ENCODE results near the gene LPCAT1. TPM values are rescaled to one million over a fixed set of nuclear protein-coding genes. Genes with fewer than 3 reads are reported as not detected.

Gene LPCAT1
- total RNA-seq, 1 experiment from 2014 or later = 75.0 TPM

DNA sequence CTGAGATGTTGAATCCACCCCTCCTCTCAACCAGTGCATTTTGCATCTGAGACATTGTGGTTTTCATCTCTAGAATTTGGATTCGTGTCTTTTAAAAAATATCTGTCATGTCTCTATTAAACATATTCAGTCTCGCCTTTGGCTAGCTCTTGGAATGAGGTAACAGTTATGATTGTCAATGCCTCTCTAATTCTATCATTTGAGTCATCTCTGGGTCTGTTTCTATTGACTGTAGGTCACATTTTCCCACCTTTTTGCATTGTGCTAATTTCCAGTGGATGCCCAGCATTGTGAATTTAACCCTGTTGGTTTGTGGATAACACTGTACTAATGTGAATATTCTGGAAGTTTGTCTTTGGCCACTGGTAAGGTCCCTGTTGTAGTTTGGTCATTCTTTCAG is 70.1 kb downstream of the LPCAT1 start:
- ATAC-seq (no peak), DNase-seq (ENCODE audit: low read depth, low spot score) (no peak)
- POLR2A ChIA-PET = no interaction called here
- Histone ChIP-seq H3K4me3 (replicated peaks in 1 of 2; ENCODE audit: low read depth in 1 of 2, low read length in 2 of 2) (no peak overlapping the region), H3K9me2 (ENCODE audit: insufficient read depth) (no peaks in the 10 kb centered on the region), H3K27me3 (ENCODE audit: insufficient read depth, low read length) (no peaks in the 10 kb centered on the region), H3K4me1 (ENCODE audit: control insufficient read depth in 1 of 2, insufficient read depth in 2 of 2, low read length in 2 of 2) (no peaks in the 10 kb centered on the region), H3K27ac (ENCODE audit: low read depth, low read length) (no peak overlapping the region), H4K20me1 (ENCODE audit: insufficient read depth) (no peaks in the 10 kb centered on the region), H3K36me3 (ENCODE audit: control insufficient read depth in 1 of 2, insufficient read depth in 2 of 2, low read length in 2 of 2) (no peaks in the 10 kb centered on the region), H2AFZ (ENCODE audit: low read depth, low read length, poor library complexity, severe bottlenecking) (no peak overlapping the region), H3K9me3 (ENCODE audit: control insufficient read depth in 1 of 2, insufficient read depth in 1 of 2, low read depth in 1 of 2, low read length in 2 of 2) (peaks cover 44 to 45% of the 10 kb centered on the region in 2 experiments; a peak in 3 of 4 replicates), H3K79me2 (ENCODE audit: insufficient read depth, low read length) (no peaks in the 10 kb centered on the region), H3K4me2 (ENCODE audit: low read length) (no peak overlapping the region), H3K9ac (ENCODE audit: low read length) (no peak overlapping the region)
- TF ChIP-seq, protein P1, sequence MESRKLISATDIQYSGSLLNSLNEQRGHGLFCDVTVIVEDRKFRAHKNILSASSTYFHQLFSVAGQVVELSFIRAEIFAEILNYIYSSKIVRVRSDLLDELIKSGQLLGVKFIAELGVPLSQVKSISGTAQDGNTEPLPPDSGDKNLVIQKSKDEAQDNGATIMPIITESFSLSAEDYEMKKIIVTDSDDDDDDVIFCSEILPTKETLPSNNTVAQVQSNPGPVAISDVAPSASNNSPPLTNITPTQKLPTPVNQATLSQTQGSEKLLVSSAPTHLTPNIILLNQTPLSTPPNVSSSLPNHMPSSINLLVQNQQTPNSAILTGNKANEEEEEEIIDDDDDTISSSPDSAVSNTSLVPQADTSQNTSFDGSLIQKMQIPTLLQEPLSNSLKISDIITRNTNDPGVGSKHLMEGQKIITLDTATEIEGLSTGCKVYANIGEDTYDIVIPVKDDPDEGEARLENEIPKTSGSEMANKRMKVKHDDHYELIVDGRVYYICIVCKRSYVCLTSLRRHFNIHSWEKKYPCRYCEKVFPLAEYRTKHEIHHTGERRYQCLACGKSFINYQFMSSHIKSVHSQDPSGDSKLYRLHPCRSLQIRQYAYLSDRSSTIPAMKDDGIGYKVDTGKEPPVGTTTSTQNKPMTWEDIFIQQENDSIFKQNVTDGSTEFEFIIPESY (IDR thresholded peaks at IDR 0.05; ENCODE audit: extremely low read depth, insufficient replicate concordance, low read length) = no peak
- TF ChIP-seq SP1 (IDR thresholded peaks at IDR 0.05; ENCODE audit: low read depth) = no peak
- no peak for TF ChIP-seq ZFX (IDR thresholded peaks at IDR 0.05)
- TF ChIP-seq EZH2phosphoT487 (IDR thresholded peaks at IDR 0.05; ENCODE audit: borderline replicate concordance) = no peak
- no TSS peak for BruUV-seq (replicated peaks)
- RAD21 ChIA-PET (ENCODE audit: low non-redundant PET in 1 of 2, low total read pairs in 2 of 2, uncharacterized antibody in 2 of 2, unreplicated experiment in 2 of 2) = no interaction called here
- intact Hi-C loops (cut with micrococcal nuclease) = no loop called here
- CTCF ChIA-PET = no interaction called here

DNA sequence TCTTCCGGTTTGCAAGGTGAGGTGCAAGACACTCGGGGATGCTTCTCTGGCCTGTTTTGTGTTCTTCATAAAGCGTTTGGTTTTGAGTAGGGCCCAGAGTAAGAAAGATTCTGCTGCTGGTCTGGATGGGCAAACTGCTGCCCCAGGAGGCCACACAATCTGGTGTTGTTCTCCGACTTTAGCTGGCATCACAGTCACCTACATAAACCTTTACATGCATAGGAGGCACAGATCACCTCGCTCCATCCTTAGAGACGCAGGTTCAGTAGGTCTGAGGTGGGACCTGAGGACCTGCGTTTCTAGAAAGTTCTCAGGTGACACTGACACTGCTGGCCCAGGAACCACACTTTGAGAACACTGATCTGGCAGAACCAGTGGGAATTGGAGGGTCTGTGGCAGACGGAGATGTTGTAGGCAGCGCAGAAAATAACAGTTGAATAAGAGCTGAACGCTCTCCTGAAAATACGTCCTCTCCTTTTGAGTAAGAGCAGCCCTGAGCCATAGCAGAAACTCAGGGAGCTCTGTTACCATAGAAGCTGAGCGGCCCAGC is 74.6 kb downstream of the LPCAT1 start:
- Histone ChIP-seq H3K36me3 (ENCODE audit: control insufficient read depth in 1 of 2, insufficient read depth in 2 of 2, low read length in 2 of 2) (no peaks in the 10 kb centered on the region), H4K20me1 (ENCODE audit: insufficient read depth) (no peaks in the 10 kb centered on the region), H3K9me2 (ENCODE audit: insufficient read depth) (no peaks in the 10 kb centered on the region), H3K27me3 (ENCODE audit: insufficient read depth, low read length) (no peaks in the 10 kb centered on the region), H3K27ac (ENCODE audit: low read depth, low read length) (no peak overlapping the region), H3K9me3 (ENCODE audit: control insufficient read depth in 1 of 2, insufficient read depth in 1 of 2, low read depth in 1 of 2, low read length in 2 of 2) (peaks cover 12 to 20% of the 10 kb centered on the region in 2 experiments; a peak in 2 of 4 replicates), H3K4me2 (ENCODE audit: low read length) (no peak overlapping the region), H3K79me2 (ENCODE audit: insufficient read depth, low read length) (no peaks in the 10 kb centered on the region), H3K4me1 (ENCODE audit: control insufficient read depth in 1 of 2, insufficient read depth in 2 of 2, low read length in 2 of 2) (no peaks in the 10 kb centered on the region), H3K4me3 (replicated peaks in 1 of 2; ENCODE audit: low read depth in 1 of 2, low read length in 2 of 2) (no peak overlapping the region), H2AFZ (ENCODE audit: low read depth, low read length, poor library complexity, severe bottlenecking) (no peak overlapping the region), H3K9ac (ENCODE audit: low read length) (no peak overlapping the region)
- no peak for DNase-seq (ENCODE audit: low read depth, low spot score)
- ChIA-PET POLR2A (no interaction called here), CTCF (no interaction called here), RAD21 (ENCODE audit: low non-redundant PET in 1 of 2, low total read pairs in 2 of 2, uncharacterized antibody in 2 of 2, unreplicated experiment in 2 of 2) (no interaction called here)
- intact Hi-C loops (cut with micrococcal nuclease) = no loop called here
- no TSS peak for BruUV-seq (replicated peaks)
- ATAC-seq = no peak
- TF ChIP-seq SP1 (IDR thresholded peaks at IDR 0.05; ENCODE audit: low read depth) (no peak), JUND (IDR thresholded peaks at IDR 0.05) (no peak), TCF7L2 (IDR thresholded peaks at IDR 0.05; ENCODE audit: borderline replicate concordance, extremely low read depth, insufficient read depth, insufficient read length) (no peak), ELF1 (IDR thresholded peaks at IDR 0.05; ENCODE audit: borderline replicate concordance, low read depth) (no peak), SRF (IDR thresholded peaks at IDR 0.05; ENCODE audit: low read depth) (no peak), YY1 (IDR thresholded peaks at IDR 0.05; ENCODE audit: extremely low read depth, insufficient replicate concordance, low read depth, low read length) (no peak), POLR2A (IDR thresholded peaks at IDR 0.05; ENCODE audit: borderline replicate concordance, extremely low read depth, insufficient read depth, insufficient read length) (no peak), SIN3A (IDR thresholded peaks at IDR 0.05; ENCODE audit: low read depth) (no peak), CBX3 (IDR thresholded peaks at IDR 0.05; ENCODE audit: low read depth) (no peak), EZH2phosphoT487 (IDR thresholded peaks at IDR 0.05; ENCODE audit: borderline replicate concordance) (no peak), EGR1 (IDR thresholded peaks at IDR 0.05; ENCODE audit: low read depth) (no peak), ZFX (IDR thresholded peaks at IDR 0.05) (no peak), ZNF274 (IDR thresholded peaks at IDR 0.05; ENCODE audit: low read depth, low read length) (no peak), POLR2AphosphoS5 (IDR thresholded peaks at IDR 0.05; ENCODE audit: low read depth, low read length) (no peak), EZH2 (IDR thresholded peaks at IDR 0.05) (no peak)
- TF ChIP-seq, protein P2, sequence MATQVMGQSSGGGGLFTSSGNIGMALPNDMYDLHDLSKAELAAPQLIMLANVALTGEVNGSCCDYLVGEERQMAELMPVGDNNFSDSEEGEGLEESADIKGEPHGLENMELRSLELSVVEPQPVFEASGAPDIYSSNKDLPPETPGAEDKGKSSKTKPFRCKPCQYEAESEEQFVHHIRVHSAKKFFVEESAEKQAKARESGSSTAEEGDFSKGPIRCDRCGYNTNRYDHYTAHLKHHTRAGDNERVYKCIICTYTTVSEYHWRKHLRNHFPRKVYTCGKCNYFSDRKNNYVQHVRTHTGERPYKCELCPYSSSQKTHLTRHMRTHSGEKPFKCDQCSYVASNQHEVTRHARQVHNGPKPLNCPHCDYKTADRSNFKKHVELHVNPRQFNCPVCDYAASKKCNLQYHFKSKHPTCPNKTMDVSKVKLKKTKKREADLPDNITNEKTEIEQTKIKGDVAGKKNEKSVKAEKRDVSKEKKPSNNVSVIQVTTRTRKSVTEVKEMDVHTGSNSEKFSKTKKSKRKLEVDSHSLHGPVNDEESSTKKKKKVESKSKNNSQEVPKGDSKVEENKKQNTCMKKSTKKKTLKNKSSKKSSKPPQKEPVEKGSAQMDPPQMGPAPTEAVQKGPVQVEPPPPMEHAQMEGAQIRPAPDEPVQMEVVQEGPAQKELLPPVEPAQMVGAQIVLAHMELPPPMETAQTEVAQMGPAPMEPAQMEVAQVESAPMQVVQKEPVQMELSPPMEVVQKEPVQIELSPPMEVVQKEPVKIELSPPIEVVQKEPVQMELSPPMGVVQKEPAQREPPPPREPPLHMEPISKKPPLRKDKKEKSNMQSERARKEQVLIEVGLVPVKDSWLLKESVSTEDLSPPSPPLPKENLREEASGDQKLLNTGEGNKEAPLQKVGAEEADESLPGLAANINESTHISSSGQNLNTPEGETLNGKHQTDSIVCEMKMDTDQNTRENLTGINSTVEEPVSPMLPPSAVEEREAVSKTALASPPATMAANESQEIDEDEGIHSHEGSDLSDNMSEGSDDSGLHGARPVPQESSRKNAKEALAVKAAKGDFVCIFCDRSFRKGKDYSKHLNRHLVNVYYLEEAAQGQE (IDR thresholded peaks at IDR 0.05; ENCODE audit: low read depth) = no peak

Data from HCT116 (cell line).